NCI-H2029 treated with DMSO at 0.1 percent for 48 hours (cell line): ENCODE results near the gene DDN.

Source experiments
- DNase-seq: peaks from one replicate; lab custom pipeline; 2025; lab: John Stamatoyannopoulos, UW

The DDN gene

DNA sequence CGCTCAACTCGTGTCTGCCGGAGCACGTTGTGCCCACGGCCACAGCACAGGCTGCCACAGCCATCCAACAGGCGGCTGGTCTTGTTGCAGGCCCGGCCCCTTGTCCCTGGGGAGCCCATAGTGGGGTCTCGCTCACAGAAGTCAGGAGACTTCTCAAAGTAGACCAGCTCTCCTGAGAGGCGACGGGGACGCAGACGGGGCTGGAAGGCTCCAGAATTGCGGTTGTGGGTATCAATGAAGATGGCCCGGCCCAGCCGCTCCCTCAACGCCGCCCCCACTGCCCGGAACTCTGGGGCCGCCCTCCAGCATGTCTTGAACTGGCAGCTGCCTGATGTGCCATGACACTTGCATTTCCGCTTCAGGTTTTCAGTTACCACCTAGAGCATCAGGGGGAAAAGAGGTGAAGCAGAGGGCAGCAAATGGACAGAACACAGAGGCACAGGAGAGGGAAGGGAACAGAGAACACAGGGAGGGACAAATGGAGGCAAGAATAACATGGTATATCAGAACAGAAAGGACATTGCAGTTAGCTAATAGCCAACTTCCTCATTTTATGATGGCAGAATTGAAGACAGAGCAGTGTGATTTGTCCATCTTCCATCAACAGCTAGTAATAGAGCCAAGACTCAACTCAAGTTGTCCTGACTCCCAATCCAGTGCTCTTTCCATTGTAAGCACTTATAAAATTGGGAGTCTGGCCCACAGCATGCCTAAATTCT, 32.8 kb downstream of the DDN start:
- no peak for DNase-seq

DNA sequence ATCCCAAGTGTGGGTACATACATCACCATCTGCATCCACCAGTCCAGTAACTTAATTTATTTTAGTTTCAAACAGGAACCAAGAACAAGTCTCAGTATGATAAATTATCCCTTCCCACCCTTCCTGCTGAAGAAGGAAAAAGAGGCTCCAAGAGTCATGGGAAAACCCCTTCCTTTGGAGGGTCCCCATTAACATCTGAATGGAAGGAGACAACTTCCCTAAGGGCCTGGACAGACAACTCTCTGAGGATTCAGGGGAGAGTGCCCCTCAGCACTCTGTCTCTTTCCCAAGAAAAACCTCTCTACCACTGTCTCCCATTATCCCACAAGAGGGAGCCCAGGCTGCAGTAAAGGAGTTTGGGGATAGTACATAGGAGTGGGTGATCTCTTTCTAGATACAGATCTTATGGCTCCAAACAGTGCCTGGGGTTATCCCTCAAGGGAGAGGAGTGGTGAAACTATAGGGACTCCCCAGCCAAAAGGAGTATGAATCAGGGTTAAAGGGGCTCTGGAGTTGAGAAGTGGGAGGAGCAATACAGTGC, 33.8 kb downstream of the DDN start:
- DNase-seq: no peak

DNA sequence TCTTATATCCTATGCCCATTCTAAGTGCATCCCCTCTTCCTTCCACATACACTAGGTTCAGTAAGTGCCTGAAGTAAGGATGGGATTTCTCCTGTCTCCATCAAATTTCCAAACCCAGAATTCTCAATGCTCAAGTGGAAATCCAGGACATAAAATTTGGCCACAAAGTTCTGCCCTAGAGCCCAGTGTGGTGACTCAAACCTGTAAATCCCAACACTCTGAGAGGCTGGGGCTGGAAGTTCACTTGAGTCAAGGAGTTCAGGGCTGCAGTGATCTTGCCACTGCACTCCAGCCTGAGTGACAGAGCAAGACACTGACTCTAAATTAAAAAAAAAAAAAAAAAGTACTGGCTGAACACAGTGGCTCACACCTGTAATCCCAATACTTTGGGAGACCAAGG, 37.4 kb downstream of the DDN start:
- no peak for DNase-seq

DNA sequence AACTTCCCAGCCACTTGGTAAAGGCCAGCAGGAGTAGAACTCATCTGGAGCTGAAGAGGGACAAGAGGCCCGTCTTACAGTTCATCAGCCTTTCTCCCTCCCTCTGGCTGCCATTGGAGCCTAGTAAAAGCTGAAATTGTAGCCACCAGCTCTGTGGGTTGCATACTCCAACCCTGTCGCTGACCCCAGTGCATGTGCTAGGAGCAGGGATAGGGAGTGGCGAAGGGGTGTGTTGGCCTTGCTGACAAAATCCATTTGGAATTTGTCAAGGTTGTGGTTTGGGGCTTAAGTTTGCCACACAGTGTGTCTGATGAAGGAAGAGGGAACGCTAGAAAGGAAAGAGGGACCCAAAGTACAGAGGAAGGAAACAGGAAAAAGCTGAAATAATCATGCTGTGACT, 37.8 kb downstream of the DDN start:
- no peak for DNase-seq

DNA sequence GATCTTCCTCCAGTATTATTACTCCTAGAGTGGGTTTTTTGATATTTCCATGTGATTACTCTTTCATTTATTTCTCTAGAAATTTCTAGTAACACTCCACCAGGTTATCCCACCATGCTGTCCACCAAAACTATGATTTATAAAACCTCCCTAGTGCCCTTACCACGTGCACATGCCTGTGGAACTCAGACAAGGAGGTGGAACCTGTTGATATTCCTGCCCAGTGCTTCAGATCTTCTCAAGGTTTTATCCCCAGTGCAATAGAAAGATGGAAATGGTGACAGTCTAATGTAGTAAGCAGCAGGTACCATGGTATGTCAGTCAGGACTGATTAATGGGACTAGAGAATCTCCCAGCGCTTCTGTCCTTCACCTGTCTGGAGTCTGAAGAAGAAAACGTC, 38.3 kb downstream of the DDN start:
- DNase-seq: no peak

DNA sequence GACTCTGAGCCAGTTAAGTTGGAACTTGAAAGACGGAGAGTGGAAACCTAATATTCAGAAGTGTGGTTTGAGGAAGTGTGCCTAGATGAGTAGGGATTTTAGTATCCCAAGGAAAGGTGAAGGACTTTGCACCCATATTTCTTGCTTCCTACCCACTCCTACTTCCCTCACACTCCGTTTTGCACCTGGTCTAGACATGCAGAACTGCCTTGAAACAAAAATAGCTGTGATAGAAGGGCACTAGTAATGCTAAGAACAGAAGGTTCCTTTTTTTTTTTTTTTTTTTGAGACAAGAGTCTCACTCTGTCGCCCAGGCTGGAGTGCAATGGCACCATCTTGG, 41.2 kb downstream of the DDN start:
- DNase-seq: no peak

DNA sequence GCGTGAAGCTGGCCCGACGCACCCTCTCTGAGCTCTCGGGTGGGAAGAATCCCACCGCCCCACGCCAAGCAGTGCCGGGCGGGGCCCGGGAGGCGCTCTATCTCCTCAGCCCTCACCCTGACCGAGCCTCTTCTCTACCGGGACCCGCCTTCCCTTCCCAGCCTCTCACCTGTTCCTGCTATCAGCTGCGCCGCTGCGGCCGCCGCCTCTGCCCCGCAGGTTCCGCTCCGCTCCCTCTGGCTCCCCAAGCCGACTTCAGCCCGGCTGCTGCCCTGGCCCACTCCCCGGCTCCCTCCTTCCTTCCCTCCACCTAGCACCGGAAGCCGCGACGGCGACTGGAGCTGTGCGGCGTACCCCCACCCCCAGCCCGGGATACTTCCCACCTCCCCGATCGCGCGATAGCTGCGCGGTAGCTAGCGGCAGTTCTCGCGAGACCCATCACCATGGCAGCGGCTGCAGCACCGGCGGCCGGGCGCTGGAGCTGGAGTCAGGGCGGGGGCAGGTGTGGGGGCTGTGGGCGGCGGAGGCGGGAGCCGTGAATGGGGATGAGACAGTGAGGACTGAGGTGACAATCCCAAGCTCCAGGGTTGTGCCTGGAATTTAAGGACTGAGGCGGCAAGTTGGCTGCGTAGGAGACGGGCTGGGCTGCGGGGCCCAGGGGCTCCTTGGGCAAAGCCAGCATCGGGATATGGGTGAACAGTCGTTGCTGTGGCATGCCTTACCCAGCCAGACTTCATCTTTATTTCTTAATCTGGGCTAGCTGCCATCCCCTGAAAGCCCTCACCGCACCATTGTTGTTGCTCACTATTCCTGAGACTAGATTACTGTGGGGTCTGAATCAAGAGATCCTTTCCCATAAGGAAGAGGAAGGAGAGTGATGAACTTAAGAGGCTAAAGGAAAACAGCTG, 41.8 kb downstream of the DDN start, which contains the start of gene ARF3:
Gene ARF3 (minus strand): TSS at position 347 of the 908 bp plus-strand sequence. CDS start 16,392 bp downstream, outside the sequence.
- DNase-seq: peak; percentile 86

DNA sequence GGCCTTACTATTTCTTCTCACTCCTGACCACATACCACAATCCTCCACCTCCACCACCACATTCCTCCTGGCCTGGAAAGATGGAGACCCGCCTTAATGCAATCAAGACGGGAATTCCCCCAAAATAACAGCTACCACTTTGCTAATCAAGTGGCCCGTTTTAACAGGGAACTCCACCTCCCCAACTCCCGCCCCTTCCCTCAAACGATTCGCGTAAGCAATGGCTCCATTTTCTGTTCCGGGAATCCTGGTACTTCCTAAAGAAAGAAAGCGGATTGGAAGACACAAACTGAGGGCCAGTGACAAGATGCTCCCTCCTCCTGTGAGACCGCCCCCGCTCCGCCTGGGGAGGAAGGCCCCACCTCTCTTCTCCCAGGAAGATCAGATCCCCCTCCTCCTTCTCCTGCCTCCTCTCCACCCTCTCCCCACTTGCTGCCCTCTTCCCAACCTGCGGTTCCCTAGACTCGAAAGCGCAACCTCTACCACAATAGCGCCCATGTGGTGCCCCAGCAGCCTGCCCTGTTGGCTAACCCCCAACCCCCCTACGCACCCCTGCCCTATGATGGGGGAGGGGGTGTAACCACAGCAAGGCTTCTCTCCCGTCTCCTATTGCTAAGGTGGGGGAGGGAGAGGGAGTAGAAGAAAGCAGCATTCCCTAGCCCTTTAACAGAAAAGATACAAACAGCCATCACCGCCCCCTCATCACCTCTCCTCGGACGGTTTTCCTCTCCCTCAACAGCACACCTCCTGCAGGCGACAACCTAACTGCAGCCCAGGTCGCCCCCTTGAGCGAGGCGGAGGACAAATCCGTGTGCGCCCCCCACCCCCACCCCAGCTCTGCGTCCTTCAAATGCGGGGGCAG, 42.7 kb downstream of the DDN start:
- DNase-seq: peak; percentile 67

DNA sequence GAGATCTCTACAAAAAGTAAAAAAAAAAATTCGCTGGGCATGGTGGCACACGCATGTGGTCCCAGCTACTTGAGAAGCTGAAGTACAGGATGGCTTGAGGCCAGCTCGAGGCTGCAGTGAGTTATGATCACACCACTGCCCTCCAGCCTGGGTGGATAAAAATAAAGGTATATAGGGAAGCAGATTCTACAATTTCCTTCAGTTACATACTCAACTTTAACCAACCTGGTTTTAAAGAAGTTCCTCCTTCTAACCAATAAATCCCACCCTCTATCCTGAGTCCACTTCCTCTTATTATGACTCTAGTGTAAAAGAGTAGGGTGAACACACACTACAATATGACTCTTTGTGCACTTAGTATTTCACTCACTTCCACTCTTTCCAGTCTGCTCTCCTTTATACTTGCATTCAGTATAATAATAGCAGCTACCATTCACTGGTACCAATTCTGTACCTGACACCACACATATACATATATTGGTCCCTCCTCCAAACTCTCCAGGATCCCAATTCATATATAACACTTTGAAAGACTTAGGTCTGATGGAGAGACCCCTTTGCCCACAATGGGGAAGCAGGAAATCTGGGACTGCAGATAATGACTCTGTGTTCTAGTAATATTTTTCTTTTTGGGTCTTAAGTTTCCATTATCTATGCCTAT, 44.2 kb downstream of the DDN start:
- no peak for DNase-seq

DNA sequence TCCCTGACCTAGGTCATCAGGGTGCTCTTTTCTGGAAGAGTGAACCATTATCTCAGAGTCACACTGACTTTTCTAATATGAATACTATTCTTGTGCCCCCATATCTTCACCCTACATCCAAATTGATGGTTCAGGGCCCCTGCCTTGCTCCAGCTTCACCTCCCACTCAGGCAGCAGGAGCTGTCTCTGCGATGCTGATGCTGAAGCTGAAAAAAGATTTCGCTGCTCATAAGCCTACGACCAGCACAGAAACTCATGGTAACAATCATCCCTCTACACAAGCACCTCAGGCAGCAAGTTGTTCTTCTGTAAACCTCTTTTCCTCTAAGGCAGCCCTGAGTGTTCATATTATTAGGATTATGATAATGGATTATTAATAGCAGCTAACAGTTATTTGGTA, 45.1 kb downstream of the DDN start:
- no peak for DNase-seq

DNA sequence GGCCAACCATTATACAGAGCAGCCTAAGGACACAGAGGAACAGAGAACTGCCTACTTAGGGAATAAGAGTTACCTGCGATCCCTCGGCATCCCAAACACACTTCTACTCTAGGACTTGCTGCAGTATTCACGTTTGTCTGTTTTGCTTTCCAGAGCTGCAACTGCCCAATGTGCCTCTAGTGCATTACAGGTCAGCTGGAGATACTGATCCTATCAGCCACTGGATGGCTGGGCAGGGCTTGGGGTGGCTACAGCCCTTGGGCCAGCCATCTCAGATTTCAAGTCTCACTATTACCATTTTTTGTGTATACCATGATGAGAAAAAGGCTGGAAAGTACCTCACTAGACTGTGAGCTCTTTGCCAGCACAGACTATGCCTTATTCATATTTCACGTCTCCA, 46.5 kb downstream of the DDN start:
- no peak for DNase-seq

DNA sequence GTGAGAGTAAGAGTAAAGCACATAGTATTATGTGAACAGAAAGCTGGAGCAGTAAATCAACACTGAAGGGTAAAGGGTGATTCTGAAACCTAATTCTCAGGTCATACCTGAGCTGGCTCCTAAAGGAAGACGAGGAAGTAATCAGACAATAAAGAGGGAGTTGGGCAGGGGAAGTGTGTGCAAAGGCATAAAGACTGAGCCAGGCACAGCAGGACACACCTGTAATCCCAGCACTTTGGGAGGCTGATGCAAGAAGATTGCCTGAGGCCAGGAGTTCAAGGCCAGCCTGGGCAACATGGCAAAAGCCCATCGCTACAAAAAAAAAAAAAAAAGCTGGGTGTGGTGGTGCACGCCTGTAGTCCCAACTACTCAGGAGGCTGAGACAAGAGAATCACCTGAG, 51.4 kb downstream of the DDN start:
- peak; percentile 19 for DNase-seq

DNA sequence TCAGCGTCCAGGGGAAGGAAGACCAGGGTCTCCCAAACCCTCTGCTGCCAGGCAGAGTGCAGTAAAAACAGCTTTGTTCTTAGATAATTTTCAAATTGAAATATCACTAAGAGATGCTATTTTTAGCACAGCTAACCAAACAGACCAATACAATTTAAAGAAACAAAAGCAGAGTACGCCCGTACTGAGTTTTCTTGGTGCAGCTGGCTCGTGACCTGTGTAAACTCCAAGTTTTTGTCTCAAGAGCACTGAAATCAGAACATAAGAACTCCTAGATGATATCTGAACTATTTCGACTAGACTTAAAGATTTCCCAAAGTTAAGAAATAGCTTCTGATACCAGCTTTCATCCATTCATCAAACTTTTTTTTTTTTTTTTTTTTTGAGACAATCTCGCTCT, 52.2 kb downstream of the DDN start:
- no peak for DNase-seq

DNA sequence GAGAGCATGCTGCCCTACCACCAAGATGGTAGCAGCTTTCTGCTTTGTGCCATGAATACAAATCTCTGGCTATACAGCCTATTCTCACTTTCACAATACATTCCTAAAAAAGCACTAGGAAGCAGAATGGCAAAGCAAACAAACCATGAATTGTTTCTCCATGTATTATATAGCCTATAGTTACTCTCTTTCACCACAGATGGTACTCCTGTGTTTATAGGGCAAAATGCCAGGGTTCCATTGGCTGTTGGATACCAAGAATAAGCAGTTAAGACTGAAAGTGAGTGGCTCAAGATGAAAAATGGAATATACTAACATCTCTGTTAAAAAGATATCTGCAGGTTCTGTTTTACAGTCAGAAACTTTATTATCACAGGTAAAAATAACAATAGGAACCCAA, 53.0 kb downstream of the DDN start:
- DNase-seq: peak; percentile 34
